IMR-90 (cell line): ENCODE results near the gene CARD19. TPM values are rescaled to one million over a fixed set of nuclear protein-coding genes. Genes with fewer than 3 reads are reported as not detected.

Source experiments
- ATAC-seq: fragments of 200-7000 bp; cut with Tn5 transposase; 2 replicates; pipeline ENCODE4 v1.9.1; 2020; ENCODE audit warnings: low read depth, mild to moderate bottlenecking, moderate library complexity
- BruUV-seq: library from RNA; stranded (reverse); fragments of 400-500 nt; replicated peaks from 2 replicates; lab custom pipeline; 2021; lab: Mats Ljungman, UMichigan
- CTCF ChIA-PET: fragments of 300-600 bp; formaldehyde crosslinking; extraction: SDS; loops from one replicate; lab custom pipeline; 2021; ENCODE audit warnings: antibody characterized with exemption; lab: Yijun Ruan, JAX
- POLR2A ChIA-PET: fragments of 300-600 bp; sonication (Branson Sonifier 250); formaldehyde crosslinking; loops from one replicate; lab custom pipeline; 2022; ENCODE audit warnings: antibody characterized with exemption; ENCODE audit not compliant: unreplicated experiment; lab: Charles Lee
- DNase-seq: peaks from one replicate; pipeline ENCODE4 v3.0.0; 2013
- H2AFZ ChIP-seq: replicated peaks from 2 replicates; pipeline ENCODE3; 2013; ENCODE audit warnings: low read length, mild to moderate bottlenecking; ENCODE audit not compliant: poor library complexity
- H2AK5ac ChIP-seq: 2 replicates; pipeline ENCODE4 v1.6.1; 2013; ENCODE audit warnings: low read depth, low read length, inconsistent platforms
- H2AK9ac ChIP-seq: replicated peaks from 2 replicates; pipeline ENCODE3; 2013; ENCODE audit warnings: mild to moderate bottlenecking, low read depth, low read length, moderate library complexity; ENCODE audit not compliant: poor library complexity
- H2BK120ac ChIP-seq: 2 replicates; pipeline ENCODE4 v1.6.1; 2013; ENCODE audit warnings: low read depth, low read length, inconsistent platforms
- H2BK15ac ChIP-seq: 3 replicates; pipeline ENCODE4 v1.6.1; 2013; ENCODE audit warnings: low read depth, low read length, inconsistent platforms
- H2BK20ac ChIP-seq: 2 replicates; pipeline ENCODE4 v1.6.1; 2013; ENCODE audit warnings: low read depth, mild to moderate bottlenecking, inconsistent platforms, low read length, moderate library complexity
- H2BK5ac ChIP-seq: 2 replicates; pipeline ENCODE4 v1.6.1; 2013; ENCODE audit warnings: mild to moderate bottlenecking, low read depth, low read length, inconsistent platforms; ENCODE audit not compliant: poor library complexity, severe bottlenecking
- H3K14ac ChIP-seq: replicated peaks from 2 replicates; pipeline ENCODE4 v1.6.1; 2013; ENCODE audit warnings: low read depth, low read length, inconsistent platforms
- H3K18ac ChIP-seq: 2 replicates; pipeline ENCODE4 v1.6.1; 2013; ENCODE audit warnings: low read depth, low read length, control low read depth
- H3K23ac ChIP-seq: 2 replicates; pipeline ENCODE4 v1.6.1; 2013; ENCODE audit warnings: low read depth, low read length, inconsistent platforms
- H3K27ac ChIP-seq: 2 replicates; pipeline ENCODE4 v1.5.1; 2013; ENCODE audit warnings: mild to moderate bottlenecking, control low read depth, low read length; ENCODE audit not compliant: insufficient read depth
- H3K27me3 ChIP-seq: 2 replicates; pipeline ENCODE4 v1.6.1; 2013; ENCODE audit warnings: low read length; ENCODE audit not compliant: control insufficient read depth, insufficient read depth
- H3K36me3 ChIP-seq: 2 replicates; pipeline ENCODE4 v1.6.1; 2013; ENCODE audit warnings: low read length, mixed read lengths; ENCODE audit not compliant: control insufficient read depth, insufficient read depth
- H3K4ac ChIP-seq: 2 replicates; pipeline ENCODE4 v1.6.1; 2013; ENCODE audit warnings: low read depth, low read length, inconsistent platforms
- H3K4me1 ChIP-seq: 2 replicates; pipeline ENCODE4 v1.6.1; 2013; ENCODE audit warnings: low read length, mixed read lengths; ENCODE audit not compliant: control insufficient read depth, insufficient read depth
- H3K4me2 ChIP-seq: 2 replicates; pipeline ENCODE4 v1.6.1; 2013; ENCODE audit warnings: low read depth, mild to moderate bottlenecking, control low read depth, low read length, moderate library complexity
- H3K4me3 ChIP-seq: 2 replicates; pipeline ENCODE4 v1.5.1; 2013; ENCODE audit warnings: low read depth, mild to moderate bottlenecking, control low read depth, low read length, moderate library complexity; ENCODE audit not compliant: insufficient read depth
- H3K56ac ChIP-seq: 2 replicates; pipeline ENCODE4 v1.6.1; 2013; ENCODE audit warnings: low read length, inconsistent platforms; ENCODE audit not compliant: insufficient read depth; ENCODE audit errors: extremely low read depth
- H3K79me1 ChIP-seq, 2 experiments: 2 replicates each; pipeline ENCODE4 v1.6.1; 2013; ENCODE audit warnings: low read length in 2 of 2, inconsistent platforms in 1 of 2, low read depth in 1 of 2
- H3K9ac ChIP-seq: 2 replicates; pipeline ENCODE4 v1.6.1; 2013; ENCODE audit warnings: low read depth, low read length, control low read depth
- H3K9me1 ChIP-seq: 2 replicates; pipeline ENCODE4 v1.6.1; 2013; ENCODE audit warnings: low read length, inconsistent platforms; ENCODE audit not compliant: insufficient read depth
- H3K9me3 ChIP-seq: 2 replicates; pipeline ENCODE4 v1.6.1; 2013; ENCODE audit warnings: low read length; ENCODE audit not compliant: control insufficient read depth, insufficient read depth
- H4K20me1 ChIP-seq: 2 replicates; pipeline ENCODE4 v1.6.1; 2013; ENCODE audit warnings: low read length, inconsistent platforms; ENCODE audit not compliant: insufficient read depth
- H4K5ac ChIP-seq: 2 replicates; pipeline ENCODE4 v1.6.1; 2013; ENCODE audit warnings: mild to moderate bottlenecking, low read depth, low read length, control low read depth
- H4K8ac ChIP-seq, 2 experiments: 2 replicates each; pipeline ENCODE4 v1.6.1; 2013; ENCODE audit warnings: low read depth in 2 of 2, low read length in 2 of 2, control low read depth in 1 of 2, inconsistent platforms in 1 of 2
- H4K91ac ChIP-seq: 2 replicates; pipeline ENCODE4 v1.6.1; 2013; ENCODE audit warnings: low read depth, low read length, inconsistent platforms; ENCODE audit not compliant: insufficient read depth
- BHLHE40 ChIP-seq: fragments of 150-350 bp; IDR thresholded peaks from 2 replicates; pipeline ENCODE4 v1.6.1; 2016; ENCODE audit warnings: mild to moderate bottlenecking, low read depth, low read length
- CEBPB ChIP-seq: IDR thresholded peaks from 2 replicates; pipeline ENCODE4 v1.6.1; 2012; ENCODE audit warnings: low read depth, low read length, improper control_type of control experiment
- CHD1 ChIP-seq: IDR thresholded peaks from 2 replicates; pipeline ENCODE4 v1.6.1; 2012; ENCODE audit warnings: low read depth, low read length, improper control_type of control experiment
- FOS ChIP-seq: fragments of 150-350 bp; IDR thresholded peaks from 2 replicates; pipeline ENCODE4 v1.6.1; 2016; ENCODE audit warnings: low read depth, low read length
- MAFK ChIP-seq: IDR thresholded peaks from 2 replicates; pipeline ENCODE4 v1.6.1; 2012; ENCODE audit warnings: low read depth, low read length, improper control_type of control experiment
- MAZ ChIP-seq: IDR thresholded peaks from 2 replicates; pipeline ENCODE4 v1.6.1; 2012; ENCODE audit warnings: low read depth, mild to moderate bottlenecking, low read length, improper control_type of control experiment, moderate library complexity, borderline replicate concordance
- MXI1 ChIP-seq: IDR thresholded peaks from 2 replicates; pipeline ENCODE4 v1.6.1; 2012; ENCODE audit warnings: low read depth, mild to moderate bottlenecking, low read length, moderate library complexity, borderline replicate concordance
- NFE2L2 ChIP-seq: fragments of 150-350 bp; IDR thresholded peaks from 2 replicates; pipeline ENCODE4 v1.6.1; 2016; ENCODE audit warnings: low read depth, mild to moderate bottlenecking, low read length
- POLR2A ChIP-seq: IDR thresholded peaks from 2 replicates; pipeline ENCODE4 v1.6.1; 2012; ENCODE audit warnings: mild to moderate bottlenecking, low read depth, low read length
- RAD21 ChIP-seq: IDR thresholded peaks from 2 replicates; pipeline ENCODE4 v1.6.1; 2012; ENCODE audit warnings: low read length, improper control_type of control experiment
- RCOR1 ChIP-seq: IDR thresholded peaks from 2 replicates; pipeline ENCODE4 v1.6.1; 2012; ENCODE audit warnings: mild to moderate bottlenecking, low read length, improper control_type of control experiment; ENCODE audit not compliant: insufficient replicate concordance
- RFX5 ChIP-seq: IDR thresholded peaks from 2 replicates; pipeline ENCODE4 v1.8.0; 2012; ENCODE audit warnings: low read depth, mild to moderate bottlenecking, low read length, moderate library complexity
- SMC3 ChIP-seq: fragments of 150-350 bp; IDR thresholded peaks from 2 replicates; pipeline ENCODE4 v1.6.1; 2016; ENCODE audit warnings: low read depth, mild to moderate bottlenecking, antibody characterized with exemption, low read length, moderate library complexity
- WGBS, 2 experiments: methylation state at CpG; one replicate each; pipeline versions ENCODE4 v1.1.5 to v1.1.7; 2013; ENCODE audit warnings: missing lambda C conversion rate in 2 of 2; ENCODE audit not compliant: insufficient read length in 1 of 2; ENCODE audit errors: extremely low coverage in 2 of 2; 5-methylcytosine and 5-hydroxymethylcytosine counted together
- dilution Hi-C: fragments of 300-500 bp; cut with HindIII; formaldehyde crosslinking; loops from one replicate; pipeline ENCODE4 v1.14.3; 2018; ENCODE audit warnings: low sequenced_read_pairs; ENCODE audit not compliant: unreplicated experiment
- in situ Hi-C: fragments of 300-500 bp; cut with MboI; formaldehyde crosslinking; loops from 3 replicates; pipeline ENCODE4 v1.14.3; 2019; ENCODE audit warnings: low sequenced_read_pairs, inconsistent platforms, mixed read lengths
- intact Hi-C: fragments of 100-400 bp; cut with micrococcal nuclease; formaldehyde crosslinking; loops from 2 replicates; pipeline ENCODE4 v1.10.0; 2022
- polyA plus RNA-seq, 3 experiments: library from polyadenylated mRNA; depleted of rRNA; stranded (reverse); fragments of >200 nt; gene quantifications; 2 replicates each; pipeline ENCODE4 v1.2.3, GENCODE V29; 2012; ENCODE audit warnings: low replicate concordance in 1 of 3
- total RNA-seq: library from RNA; depleted of rRNA; stranded (reverse); fragments of >200 nt; gene quantifications from 2 replicates; pipeline ENCODE4 v1.2.3, GENCODE V29; 2012
- TF ChIP-seq, protein P1 (sequence below): conservative IDR thresholded peaks from 2 replicates; pipeline ENCODE4 v1.5.1; 2012; ENCODE audit warnings: mild to moderate bottlenecking, low read depth, low read length, improper control_type of control experiment
- TF ChIP-seq, protein P2 (sequence below): fragments of 150-350 bp; IDR thresholded peaks from 2 replicates; pipeline ENCODE4 v1.6.1; 2017; ENCODE audit warnings: mild to moderate bottlenecking, antibody characterized with exemption, low read length, low read depth
- TF ChIP-seq, protein P3 (sequence below): fragments of 150-350 bp; IDR thresholded peaks from 2 replicates; pipeline ENCODE4 v1.6.1; 2016; ENCODE audit warnings: low read depth, mild to moderate bottlenecking, low read length, moderate library complexity, borderline replicate concordance

The CARD19 gene
- total and polyA plus RNA-seq, 2 of the 4 experiments (the other 2 are of a cell fraction): 17.4 to 111 TPM

GRCh38 chr9:93088656-93089015, 7.4 kb upstream of the CARD19 start:
- H3K4ac ChIP-seq: no peak overlapping the region

More at GRCh38 chr9:93088656-93089015, 7.4 kb upstream of the CARD19 start:
- H3K27ac ChIP-seq: no peak overlapping the region
- H4K91ac ChIP-seq: no peak overlapping the region
- no peak overlapping the region for H3K4me2 ChIP-seq
- H2BK15ac ChIP-seq: no peak overlapping the region
- H3K9me1 ChIP-seq: no peaks in the 10 kb centered on the region
- no peak overlapping the region for H2AK9ac ChIP-seq
- intact Hi-C loops (no loop called here), dilution Hi-C loops (no loop called here), in situ Hi-C loops (no loop called here)
- no CpG with 5 or more reads among the region's 4 CpGs for WGBS, 2 experiments
- ATAC-seq: no peak
- H4K20me1 ChIP-seq: no peaks in the 10 kb centered on the region
- no peak overlapping the region for H2BK20ac ChIP-seq
- H3K4me1 ChIP-seq: peaks cover 7% of the 10 kb centered on the region; the same call in 1 of the 2 replicates
- CTCF ChIA-PET: no interaction called here
- H3K56ac ChIP-seq: no peak overlapping the region
- no TSS peak for BruUV-seq
- no peaks in the 10 kb centered on the region for H3K36me3 ChIP-seq
- H3K9me3 ChIP-seq: peaks cover 19% of the 10 kb centered on the region
- no peak overlapping the region for H3K14ac ChIP-seq
- H2BK120ac ChIP-seq: no peak overlapping the region
- H3K23ac ChIP-seq: no peak overlapping the region
- H3K18ac ChIP-seq: no peak overlapping the region
- no peak for TF ChIP-seq RAD21
- no peak for TF ChIP-seq MAFK
- TF ChIP-seq RFX5: no peak
- TF ChIP-seq CHD1: no peak
- no peak for TF ChIP-seq MXI1
- no peak for TF ChIP-seq FOS
- TF ChIP-seq NFE2L2: no peak
- no peak for TF ChIP-seq POLR2A
- TF ChIP-seq, protein P1, sequence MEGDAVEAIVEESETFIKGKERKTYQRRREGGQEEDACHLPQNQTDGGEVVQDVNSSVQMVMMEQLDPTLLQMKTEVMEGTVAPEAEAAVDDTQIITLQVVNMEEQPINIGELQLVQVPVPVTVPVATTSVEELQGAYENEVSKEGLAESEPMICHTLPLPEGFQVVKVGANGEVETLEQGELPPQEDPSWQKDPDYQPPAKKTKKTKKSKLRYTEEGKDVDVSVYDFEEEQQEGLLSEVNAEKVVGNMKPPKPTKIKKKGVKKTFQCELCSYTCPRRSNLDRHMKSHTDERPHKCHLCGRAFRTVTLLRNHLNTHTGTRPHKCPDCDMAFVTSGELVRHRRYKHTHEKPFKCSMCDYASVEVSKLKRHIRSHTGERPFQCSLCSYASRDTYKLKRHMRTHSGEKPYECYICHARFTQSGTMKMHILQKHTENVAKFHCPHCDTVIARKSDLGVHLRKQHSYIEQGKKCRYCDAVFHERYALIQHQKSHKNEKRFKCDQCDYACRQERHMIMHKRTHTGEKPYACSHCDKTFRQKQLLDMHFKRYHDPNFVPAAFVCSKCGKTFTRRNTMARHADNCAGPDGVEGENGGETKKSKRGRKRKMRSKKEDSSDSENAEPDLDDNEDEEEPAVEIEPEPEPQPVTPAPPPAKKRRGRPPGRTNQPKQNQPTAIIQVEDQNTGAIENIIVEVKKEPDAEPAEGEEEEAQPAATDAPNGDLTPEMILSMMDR: no peak
- no peak for TF ChIP-seq MAZ
- no peak for TF ChIP-seq CEBPB
- TF ChIP-seq, protein P2, sequence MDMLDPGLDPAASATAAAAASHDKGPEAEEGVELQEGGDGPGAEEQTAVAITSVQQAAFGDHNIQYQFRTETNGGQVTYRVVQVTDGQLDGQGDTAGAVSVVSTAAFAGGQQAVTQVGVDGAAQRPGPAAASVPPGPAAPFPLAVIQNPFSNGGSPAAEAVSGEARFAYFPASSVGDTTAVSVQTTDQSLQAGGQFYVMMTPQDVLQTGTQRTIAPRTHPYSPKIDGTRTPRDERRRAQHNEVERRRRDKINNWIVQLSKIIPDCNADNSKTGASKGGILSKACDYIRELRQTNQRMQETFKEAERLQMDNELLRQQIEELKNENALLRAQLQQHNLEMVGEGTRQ: no peak
- no peak for TF ChIP-seq BHLHE40
- no peak for TF ChIP-seq RCOR1
- TF ChIP-seq SMC3: no peak
- TF ChIP-seq, protein P3, sequence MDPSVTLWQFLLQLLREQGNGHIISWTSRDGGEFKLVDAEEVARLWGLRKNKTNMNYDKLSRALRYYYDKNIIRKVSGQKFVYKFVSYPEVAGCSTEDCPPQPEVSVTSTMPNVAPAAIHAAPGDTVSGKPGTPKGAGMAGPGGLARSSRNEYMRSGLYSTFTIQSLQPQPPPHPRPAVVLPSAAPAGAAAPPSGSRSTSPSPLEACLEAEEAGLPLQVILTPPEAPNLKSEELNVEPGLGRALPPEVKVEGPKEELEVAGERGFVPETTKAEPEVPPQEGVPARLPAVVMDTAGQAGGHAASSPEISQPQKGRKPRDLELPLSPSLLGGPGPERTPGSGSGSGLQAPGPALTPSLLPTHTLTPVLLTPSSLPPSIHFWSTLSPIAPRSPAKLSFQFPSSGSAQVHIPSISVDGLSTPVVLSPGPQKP: no peak
- POLR2A ChIA-PET: no interaction called here
- no peak overlapping the region for H2AK5ac ChIP-seq
- H3K4me3 ChIP-seq: no peak overlapping the region
- no peaks in the 10 kb centered on the region for H3K79me1 ChIP-seq
- no peak overlapping the region for H4K8ac ChIP-seq
- no peak overlapping the region for H2AFZ ChIP-seq
- no peak overlapping the region for H4K5ac ChIP-seq
- no peak overlapping the region for H3K9ac ChIP-seq
- H3K27me3 ChIP-seq: no peaks in the 10 kb centered on the region; the same call in 1 of the 2 replicates
- no peak overlapping the region for H2BK5ac ChIP-seq
- DNase-seq: no peak
